Measurements from ENCODE around the gene SULT2B1.
A peak's percentile ranks its signal among the peaks of the same experiment; 100 is the strongest.

The SULT2B1 gene

DNA sequence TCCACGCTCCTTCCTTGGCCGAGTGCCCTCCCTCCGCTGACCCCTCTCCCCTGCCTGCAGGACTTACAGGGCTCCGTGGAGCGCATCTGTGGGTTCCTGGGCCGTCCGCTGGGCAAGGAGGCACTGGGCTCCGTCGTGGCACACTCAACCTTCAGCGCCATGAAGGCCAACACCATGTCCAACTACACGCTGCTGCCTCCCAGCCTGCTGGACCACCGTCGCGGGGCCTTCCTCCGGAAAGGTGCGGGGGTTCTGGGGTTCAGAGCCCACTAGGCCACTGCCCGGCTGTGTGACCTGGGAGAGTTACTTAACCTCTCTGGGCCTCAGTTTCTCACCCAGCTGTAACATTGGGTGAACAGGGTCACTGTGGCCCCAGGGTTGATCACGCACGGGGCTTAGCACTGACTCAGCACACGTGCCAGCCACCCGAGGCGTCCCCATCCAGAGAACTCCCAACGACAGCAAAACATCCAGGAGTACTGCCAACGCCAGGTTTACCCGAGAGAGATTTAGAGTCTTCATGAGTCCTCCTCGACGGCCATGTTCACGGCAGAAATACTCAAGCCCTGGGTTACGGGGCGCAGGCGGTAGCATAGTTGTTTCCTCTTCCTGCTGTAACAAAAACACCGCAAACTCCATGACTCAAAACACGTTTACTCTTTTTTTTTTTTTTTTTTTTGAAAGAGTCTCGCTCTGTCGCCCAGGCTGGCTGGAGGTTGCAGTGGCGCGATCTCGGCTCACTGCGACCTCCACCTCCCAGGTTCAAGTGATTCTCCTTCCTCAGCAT is 44.9 kb downstream of the SULT2B1 start:
- DNase-seq (ENCODE audit: low spot score): peak; percentile 74
- in situ Hi-C loops (cut with MboI; ENCODE audit: low sequenced_read_pairs, unreplicated experiment): loop anchor here (25.0 kb wide), 1 partner anchor 285 kb away; a partner anchor contains a TSS
- TF ChIP-seq, protein P1, sequence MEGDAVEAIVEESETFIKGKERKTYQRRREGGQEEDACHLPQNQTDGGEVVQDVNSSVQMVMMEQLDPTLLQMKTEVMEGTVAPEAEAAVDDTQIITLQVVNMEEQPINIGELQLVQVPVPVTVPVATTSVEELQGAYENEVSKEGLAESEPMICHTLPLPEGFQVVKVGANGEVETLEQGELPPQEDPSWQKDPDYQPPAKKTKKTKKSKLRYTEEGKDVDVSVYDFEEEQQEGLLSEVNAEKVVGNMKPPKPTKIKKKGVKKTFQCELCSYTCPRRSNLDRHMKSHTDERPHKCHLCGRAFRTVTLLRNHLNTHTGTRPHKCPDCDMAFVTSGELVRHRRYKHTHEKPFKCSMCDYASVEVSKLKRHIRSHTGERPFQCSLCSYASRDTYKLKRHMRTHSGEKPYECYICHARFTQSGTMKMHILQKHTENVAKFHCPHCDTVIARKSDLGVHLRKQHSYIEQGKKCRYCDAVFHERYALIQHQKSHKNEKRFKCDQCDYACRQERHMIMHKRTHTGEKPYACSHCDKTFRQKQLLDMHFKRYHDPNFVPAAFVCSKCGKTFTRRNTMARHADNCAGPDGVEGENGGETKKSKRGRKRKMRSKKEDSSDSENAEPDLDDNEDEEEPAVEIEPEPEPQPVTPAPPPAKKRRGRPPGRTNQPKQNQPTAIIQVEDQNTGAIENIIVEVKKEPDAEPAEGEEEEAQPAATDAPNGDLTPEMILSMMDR (IDR thresholded peaks at IDR 0.05; ENCODE audit: borderline replicate concordance, control extremely low read depth, extremely low read depth, insufficient read depth, missing control alignments): no peak

DNA sequence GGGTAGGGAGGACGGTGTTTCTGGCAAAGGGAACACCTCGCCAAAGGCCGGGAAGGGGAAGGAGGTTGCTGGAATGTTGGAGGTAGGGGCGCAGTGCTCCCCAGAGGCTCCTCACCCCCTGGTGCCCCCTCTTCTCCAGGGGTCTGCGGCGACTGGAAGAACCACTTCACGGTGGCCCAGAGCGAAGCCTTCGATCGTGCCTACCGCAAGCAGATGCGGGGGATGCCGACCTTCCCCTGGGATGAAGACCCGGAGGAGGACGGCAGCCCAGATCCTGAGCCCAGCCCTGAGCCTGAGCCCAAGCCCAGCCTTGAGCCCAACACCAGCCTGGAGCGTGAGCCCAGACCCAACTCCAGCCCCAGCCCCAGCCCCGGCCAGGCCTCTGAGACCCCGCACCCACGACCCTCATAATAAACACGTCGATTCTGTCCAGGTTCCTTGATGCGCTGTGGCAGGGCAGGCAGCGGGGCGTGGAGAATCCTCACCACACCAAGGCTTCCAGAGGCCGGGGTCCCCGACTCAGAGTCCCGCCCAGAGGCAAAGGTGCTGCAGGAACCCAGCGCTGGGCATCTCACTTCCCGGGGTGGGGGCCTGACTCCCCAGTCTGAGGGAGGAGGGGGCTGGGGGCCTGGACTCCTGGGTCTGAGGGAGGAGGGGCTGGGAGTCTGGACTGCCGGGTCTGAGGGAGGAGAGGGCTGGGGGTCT is 47.2 kb downstream of the SULT2B1 start:
- in situ Hi-C loops (cut with MboI; ENCODE audit: low sequenced_read_pairs, unreplicated experiment): loop anchor here (25.0 kb wide), 1 partner anchor 287 kb away; a partner anchor contains a TSS
- DNase-seq (ENCODE audit: low spot score): no peak
- TF ChIP-seq, protein P1 (IDR thresholded peaks at IDR 0.05; ENCODE audit: borderline replicate concordance, control extremely low read depth, extremely low read depth, insufficient read depth, missing control alignments): no peak

DNA sequence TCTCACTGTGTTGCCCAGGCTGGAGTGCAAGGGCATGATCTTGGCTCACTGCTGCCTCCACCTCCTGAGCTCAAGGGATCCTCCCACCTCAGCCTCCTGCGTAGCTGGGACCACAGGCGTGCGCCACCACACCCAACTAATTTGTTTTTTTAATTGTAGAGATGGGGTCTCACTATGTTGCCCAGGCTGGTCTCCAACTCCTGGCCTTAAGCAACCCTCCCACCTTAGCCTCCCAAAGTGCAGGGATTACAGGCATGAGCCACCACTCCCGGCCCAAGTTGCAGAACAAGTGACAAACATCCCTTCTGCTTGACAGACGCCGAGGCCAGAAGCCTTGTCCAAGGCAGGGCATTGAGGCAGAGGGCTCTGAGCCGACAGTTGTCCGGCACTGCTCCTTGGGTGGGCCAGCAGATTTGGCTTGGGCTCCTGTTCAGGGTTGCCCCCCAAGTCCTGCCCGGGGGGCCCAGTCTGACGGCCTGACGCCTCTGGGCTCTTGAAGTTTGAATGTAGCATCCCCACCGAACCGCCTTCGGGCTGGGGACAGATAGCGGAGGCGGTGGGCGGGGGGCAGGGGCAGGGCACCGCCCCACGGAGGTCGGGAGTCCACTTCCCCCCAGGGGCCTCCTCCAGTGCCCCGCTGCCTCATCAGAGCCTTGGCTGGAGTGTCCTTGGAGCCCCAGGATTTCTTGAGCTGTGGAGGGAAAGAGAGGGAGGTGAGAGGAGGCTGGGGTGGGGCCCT is 48.9 kb downstream of the SULT2B1 start:
- TF ChIP-seq, protein P1 (IDR thresholded peaks at IDR 0.05; ENCODE audit: borderline replicate concordance, control extremely low read depth, extremely low read depth, insufficient read depth, missing control alignments): no peak
- in situ Hi-C loops (cut with MboI; ENCODE audit: low sequenced_read_pairs, unreplicated experiment): no loop called here
- DNase-seq (ENCODE audit: low spot score): no peak

DNA sequence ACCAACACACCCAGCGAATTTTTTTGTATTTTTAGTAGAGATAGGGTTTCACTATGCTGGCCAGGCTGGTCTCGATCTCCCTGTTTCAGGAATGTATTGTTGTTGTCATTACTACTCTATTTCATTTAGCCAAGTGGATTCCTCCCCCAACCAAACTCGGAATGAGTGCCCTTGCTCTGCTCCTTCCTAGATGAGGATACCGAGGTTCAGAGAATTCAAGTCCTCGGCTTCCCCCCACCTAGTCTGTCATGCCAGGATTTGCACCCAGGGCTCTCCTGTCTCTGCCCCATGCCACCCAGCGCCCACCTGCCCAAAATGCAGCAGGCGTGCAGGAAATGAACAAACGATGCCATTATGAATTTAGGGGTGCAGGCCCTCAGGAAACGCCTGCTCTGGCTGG is 51.0 kb downstream of the SULT2B1 start:
- no peak for DNase-seq (ENCODE audit: low spot score)
- in situ Hi-C loops (cut with MboI; ENCODE audit: low sequenced_read_pairs, unreplicated experiment): no loop called here
- TF ChIP-seq, protein P1 (IDR thresholded peaks at IDR 0.05; ENCODE audit: borderline replicate concordance, control extremely low read depth, extremely low read depth, insufficient read depth, missing control alignments): no peak

DNA sequence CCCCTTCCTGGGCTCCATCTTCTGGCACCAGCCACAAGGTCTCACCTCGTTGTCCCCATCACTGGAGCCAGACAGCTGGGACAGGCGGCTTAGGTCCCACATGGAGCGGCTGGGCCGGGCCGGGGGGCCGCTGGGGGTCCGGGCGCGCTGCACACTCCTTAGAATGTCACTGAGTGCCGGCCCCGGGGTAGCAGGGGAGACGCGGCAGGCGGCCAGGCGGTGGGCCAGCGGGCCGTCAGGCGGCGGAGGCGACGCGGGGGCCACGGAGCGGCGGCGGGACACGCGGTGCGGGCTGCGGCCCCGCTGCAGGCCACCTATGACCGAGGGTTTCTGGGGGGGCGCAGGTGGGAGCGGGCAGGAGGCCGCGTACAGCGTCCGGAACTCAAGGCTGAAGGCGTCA is 51.5 kb downstream of the SULT2B1 start:
- in situ Hi-C loops (cut with MboI; ENCODE audit: low sequenced_read_pairs, unreplicated experiment): no loop called here
- no peak for DNase-seq (ENCODE audit: low spot score)
- TF ChIP-seq, protein P1 (IDR thresholded peaks at IDR 0.05; ENCODE audit: borderline replicate concordance, control extremely low read depth, extremely low read depth, insufficient read depth, missing control alignments): no peak

DNA sequence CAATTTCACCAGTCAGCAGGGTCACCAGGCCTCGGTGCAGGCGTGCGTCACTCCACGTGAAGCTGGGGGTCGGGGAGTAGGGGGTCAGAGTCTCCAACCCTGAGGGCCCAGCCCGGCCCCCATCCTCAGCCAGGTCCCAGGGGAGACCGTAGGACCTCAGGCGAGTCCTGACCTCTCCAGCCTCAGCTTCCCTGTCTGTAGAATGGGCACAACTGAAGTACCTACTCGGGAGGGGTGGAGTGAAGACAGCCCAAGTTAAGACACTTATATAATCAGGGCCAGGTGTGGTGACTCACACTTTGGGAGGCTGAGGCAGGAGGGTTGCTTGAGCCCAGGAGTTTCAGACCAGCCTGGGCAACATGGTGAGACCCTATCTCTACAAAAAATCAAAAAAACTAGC is 51.9 kb downstream of the SULT2B1 start:
- TF ChIP-seq, protein P1 (IDR thresholded peaks at IDR 0.05; ENCODE audit: borderline replicate concordance, control extremely low read depth, extremely low read depth, insufficient read depth, missing control alignments): no peak
- in situ Hi-C loops (cut with MboI; ENCODE audit: low sequenced_read_pairs, unreplicated experiment): no loop called here
- no peak for DNase-seq (ENCODE audit: low spot score)
